Mononuclear cell (primary cell): Measurements from ENCODE around the gene RAD51AP2. TPM values are rescaled to one million over a fixed set of nuclear protein-coding genes. Genes with fewer than 3 reads are reported as not detected.

Source experiments
- H3K27me3 ChIP-seq: 2 replicates; pipeline ENCODE4 v1.6.0; 2011; ENCODE audit warnings: low read length, control low read depth; ENCODE audit not compliant: insufficient read depth
- H3K4me1 ChIP-seq: 2 replicates; pipeline ENCODE4 v1.5.1; 2011; ENCODE audit warnings: mild to moderate bottlenecking, low read length, control low read depth; ENCODE audit not compliant: insufficient read depth
- H3K4me3 ChIP-seq: 2 replicates; pipeline ENCODE4 v1.5.1; 2011; ENCODE audit warnings: mild to moderate bottlenecking, low read length, moderate library complexity
- H3K9me3 ChIP-seq: 2 replicates; pipeline ENCODE4 v1.5.1; 2011; ENCODE audit warnings: low read depth, mild to moderate bottlenecking, control low read depth, low read length
- total RNA-seq: library from RNA; depleted of rRNA; stranded (reverse); fragments of >200 nt; gene quantifications from one replicate; pipeline ENCODE4 v1.2.3, GENCODE V29; 2012

The RAD51AP2 gene
- total RNA-seq, 1 donor = not detected

DNA sequence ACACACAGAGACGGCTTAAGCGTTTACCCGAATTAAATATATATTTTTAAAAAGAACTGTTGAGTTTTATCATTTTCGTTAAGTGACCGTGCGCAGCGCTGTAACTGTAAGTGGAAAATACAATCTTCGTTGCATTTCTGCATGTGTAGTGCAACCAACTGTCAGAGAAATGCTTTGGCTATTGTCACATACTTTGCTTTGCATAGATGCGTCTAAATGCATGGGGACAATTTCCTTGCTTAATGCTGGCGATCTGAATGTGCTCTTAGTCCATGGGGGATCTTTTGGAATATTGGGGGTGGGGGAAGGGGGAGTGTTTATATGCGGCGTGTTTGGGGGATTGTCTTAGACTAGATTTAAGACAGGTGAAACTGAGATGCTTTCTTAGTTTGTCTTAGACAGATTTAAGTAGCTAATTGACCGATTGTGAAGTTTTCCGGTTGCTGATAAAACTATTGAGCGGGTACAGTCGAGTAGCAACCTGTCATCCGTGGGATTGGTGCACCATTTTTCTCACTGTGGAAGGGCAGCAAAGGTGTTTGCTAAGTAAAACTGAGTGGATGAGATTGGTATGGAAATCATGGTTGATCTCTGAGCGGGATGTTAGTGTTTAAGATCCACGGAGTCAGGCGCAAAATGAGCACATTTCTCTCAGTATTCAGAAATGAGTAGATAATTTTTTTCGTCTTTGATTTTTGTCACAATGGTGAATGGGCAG, 22.7 kb upstream of the RAD51AP2 start:
- Histone ChIP-seq H3K4me3 (no peak overlapping the region), H3K9me3 (no peaks in the 10 kb centered on the region), H3K27me3 (peaks cover 82% of the 10 kb centered on the region), H3K4me1 (no peaks in the 10 kb centered on the region)

DNA sequence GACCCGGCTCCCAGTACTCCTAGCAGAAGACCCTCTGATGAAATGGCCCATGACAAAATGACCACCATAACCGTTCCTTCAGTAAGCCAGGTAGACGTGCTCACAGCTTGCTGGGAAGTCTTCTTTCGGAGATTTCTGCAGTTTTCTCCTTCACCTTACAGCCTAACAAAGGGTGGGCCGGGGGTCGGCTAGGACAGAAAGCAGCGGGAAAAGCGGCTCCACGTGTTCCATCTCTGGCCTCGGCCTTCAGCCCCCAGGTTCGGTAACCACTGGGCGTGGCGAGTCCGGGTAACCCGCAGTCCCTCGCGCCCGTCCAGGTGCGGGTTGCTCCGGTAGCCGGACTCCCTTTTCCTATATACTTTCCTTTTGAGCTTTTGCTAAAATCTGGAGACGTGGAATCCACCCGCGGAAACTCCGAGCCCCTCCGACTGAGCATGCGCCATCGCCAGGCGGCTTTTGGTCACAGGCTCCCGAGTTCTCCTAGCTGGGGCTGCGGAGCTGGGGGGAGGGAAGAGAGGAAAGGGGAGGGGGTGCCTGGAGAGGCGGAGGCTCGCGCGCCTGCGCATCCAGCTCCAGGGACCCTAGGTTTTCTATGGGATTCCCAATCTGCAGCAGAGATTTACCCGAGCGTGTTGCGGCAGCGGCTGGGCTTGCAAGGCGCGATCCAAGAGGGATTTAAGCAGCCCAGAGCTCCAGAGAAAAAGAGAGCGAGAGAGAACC, 22.0 kb upstream of the RAD51AP2 start, which contains the start of gene VSNL1:
Gene VSNL1 (plus strand): TSS at position 604 of the 720 bp plus-strand sequence. CDS start 51,379 bp downstream, outside the sequence.
- no peaks in the 10 kb centered on the region for H3K4me1 ChIP-seq
- peaks cover 82% of the 10 kb centered on the region for H3K27me3 ChIP-seq
- H3K4me3 ChIP-seq = no peak within 1 kb of the TSS
- H3K9me3 ChIP-seq = no peaks in the 10 kb centered on the region

DNA sequence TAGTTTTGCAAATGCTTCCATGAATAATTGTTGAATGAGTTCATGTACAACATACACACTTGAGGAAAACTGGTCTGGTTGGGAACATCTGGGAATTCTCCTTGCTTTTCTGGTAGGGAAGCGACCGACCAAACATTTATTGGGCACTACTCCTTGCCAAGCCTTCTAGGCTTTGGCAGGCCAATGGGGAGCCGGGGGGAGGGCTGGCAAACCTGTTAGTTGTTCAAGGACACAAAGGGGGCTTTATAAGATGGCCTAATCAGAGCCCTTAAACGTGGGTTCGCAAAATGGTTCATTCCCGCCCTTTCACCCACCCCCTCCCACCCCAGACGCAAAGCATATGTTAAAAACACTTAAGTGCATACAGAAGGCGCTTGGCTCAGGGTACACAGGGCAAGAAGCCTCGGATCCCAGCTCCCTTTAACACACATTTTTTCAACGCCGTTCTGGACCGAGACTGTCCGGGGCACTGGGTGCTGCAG, 21.4 kb upstream of the RAD51AP2 start:
- Histone ChIP-seq H3K4me3 (no peak overlapping the region), H3K9me3 (no peaks in the 10 kb centered on the region), H3K4me1 (no peaks in the 10 kb centered on the region), H3K27me3 (peaks cover 84% of the 10 kb centered on the region)

DNA sequence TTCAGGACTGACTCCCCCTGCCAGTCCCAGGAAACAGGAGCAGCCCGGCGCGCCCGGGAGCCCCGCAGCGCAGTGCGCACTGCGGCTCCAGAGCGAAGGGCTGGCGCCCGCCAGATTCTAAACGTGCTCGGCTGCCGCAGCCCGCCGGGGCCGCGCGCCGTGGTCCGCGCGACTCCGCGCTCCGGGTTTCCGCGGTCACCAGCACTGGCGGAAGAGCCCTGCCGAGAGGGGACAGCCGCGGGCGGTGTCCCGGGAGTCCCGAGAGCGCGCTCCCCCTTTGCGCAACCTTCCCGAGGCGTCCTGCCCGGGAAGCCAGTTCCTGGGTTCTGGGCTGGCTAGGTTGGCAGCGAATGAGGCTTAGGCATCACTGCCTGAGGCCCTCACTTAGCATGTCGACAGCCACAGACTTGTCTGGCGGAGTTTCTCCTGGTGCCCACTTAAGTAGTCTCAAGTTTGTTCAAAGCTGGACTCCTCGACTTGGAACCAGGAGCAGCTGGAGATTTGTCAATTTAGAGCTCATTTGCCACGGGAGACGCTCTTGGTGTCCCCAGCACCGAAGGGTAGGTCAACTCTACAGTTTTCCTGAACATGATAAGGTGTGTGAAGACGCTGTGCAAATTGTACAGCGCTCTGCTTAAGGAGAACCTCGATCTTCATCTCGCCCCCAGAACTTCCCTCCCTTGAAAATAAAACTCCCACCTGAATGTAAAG, 20.8 kb upstream of the RAD51AP2 start:
- Histone ChIP-seq H3K9me3 (no peaks in the 10 kb centered on the region), H3K4me1 (no peaks in the 10 kb centered on the region), H3K27me3 (peaks cover 79% of the 10 kb centered on the region), H3K4me3 (no peak overlapping the region)

DNA sequence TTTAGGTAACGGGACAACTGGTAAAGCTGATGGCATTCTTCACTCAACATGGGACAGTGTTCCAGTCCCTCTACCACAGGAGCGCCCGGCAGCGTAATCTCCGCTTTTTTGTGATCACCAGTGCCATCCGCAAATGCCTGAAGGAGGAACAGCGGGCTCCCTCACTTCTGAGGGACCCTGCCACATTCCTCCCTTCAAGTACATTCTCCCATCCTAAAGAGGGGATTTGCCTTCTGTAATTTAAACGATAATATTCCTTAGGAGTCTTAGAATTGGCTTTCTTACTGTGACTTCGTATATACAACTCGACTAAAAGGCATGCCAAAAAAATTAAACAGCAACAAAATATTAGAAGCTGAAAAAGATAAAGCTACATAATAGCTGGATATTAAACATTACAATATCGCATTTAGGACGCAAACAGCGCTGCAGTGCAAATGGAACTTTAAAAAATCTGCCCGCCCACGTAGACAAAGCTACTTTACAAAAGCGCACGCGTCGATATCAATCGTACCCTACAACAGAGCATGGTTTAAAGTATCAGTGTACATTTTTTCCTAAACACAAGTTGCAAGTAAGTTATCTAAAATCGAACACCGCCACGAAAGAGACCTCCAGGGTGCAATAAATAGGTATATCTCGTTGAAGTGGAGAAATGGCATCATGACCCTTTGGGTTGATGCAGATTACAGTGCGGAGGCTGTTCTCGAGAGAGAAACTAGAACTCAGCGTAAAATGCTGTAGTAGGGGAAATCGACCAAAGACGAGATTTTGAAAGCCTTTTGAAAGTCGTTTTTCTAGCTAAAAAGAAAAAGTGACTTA, 20.0 kb upstream of the RAD51AP2 start:
- Histone ChIP-seq H3K9me3 (no peaks in the 10 kb centered on the region), H3K4me3 (no peak overlapping the region), H3K27me3 (peaks cover 75% of the 10 kb centered on the region), H3K4me1 (no peaks in the 10 kb centered on the region)

DNA sequence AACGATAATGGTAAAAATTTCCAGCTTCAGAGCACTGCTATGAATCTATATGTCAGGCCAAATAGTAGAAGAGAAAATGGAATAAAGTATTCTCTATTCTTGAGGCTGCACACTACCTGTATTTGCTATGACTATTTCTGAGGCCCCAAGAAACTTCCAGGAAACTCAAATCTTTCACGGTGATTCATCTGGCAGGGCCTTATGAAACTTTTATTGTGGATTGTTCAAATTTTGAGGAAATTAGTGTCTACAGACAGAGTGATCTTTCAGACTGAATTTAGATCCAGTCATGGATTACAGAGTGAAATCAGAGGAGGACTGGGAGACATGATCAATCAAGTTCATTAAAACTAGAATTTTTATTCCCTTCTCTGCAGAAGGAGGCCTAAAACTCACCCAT, 18.2 kb upstream of the RAD51AP2 start:
- H3K4me3 ChIP-seq = no peak overlapping the region
- no peaks in the 10 kb centered on the region for H3K9me3 ChIP-seq
- H3K27me3 ChIP-seq = peaks cover 62% of the 10 kb centered on the region
- no peaks in the 10 kb centered on the region for H3K4me1 ChIP-seq

DNA sequence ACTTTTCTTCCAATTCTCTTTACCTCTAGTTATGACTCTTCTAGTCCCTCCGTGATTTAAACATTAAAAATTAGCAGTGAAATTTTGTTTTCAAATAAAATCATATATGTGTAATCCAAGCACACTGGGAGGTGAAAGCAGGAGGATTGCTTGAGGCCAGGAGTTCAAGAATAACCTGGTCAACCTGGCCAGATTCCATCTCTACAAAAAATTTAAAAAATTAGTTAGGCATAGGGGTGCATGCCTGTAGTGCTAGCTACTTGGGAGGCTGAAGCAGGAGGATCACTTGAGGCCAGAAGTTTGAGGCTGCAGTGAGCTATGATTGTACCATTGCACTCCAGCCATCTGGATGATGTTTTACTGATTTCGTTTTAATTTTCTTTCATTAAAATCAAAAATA, 15.3 kb upstream of the RAD51AP2 start:
- no peaks in the 10 kb centered on the region for H3K9me3 ChIP-seq
- no peak overlapping the region for H3K4me3 ChIP-seq
- H3K4me1 ChIP-seq = no peaks in the 10 kb centered on the region
- H3K27me3 ChIP-seq = peaks cover 33% of the 10 kb centered on the region

DNA sequence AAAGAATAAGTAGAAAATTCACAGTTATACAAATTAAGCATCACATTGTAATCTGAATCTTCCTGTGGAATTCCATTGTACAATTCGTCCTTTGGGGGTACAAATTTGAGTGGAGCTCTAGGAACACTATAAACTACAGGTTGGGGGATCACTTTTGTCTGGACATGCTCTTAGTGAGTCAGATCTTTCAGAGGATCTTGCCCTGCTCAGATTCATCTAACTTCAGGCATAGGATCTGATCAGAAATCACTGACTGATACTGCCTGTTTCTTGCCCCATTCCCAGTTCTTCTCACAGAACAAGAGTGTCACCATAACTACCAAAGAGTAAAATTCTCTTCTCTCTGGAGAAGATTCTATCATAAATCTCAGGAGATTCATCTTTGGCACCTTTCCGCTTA, 11.5 kb upstream of the RAD51AP2 start:
- Histone ChIP-seq H3K9me3 (no peaks in the 10 kb centered on the region), H3K4me3 (no peak overlapping the region), H3K27me3 (peaks cover 6% of the 10 kb centered on the region), H3K4me1 (no peaks in the 10 kb centered on the region)

DNA sequence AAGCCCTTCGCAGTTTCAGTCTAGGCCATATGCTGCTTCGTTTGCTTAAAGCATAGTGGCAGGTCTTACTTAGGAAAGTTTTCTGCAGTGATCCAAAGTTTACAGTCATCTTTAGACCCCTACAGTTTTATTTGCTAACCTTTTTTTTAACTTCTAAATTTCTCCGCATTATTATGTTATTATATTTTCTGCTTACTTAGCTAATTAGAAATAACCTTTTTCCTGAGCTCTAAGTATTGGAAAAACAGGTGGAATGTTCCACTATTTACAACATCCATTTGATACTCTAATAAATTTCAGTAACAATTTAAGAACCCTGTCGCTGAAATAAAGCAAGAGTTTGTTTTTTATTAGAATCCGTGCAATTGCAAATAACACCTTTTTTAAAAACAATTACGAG, 4.1 kb upstream of the RAD51AP2 start:
- Histone ChIP-seq H3K9me3 (no peaks in the 10 kb centered on the region), H3K4me1 (no peaks in the 10 kb centered on the region), H3K27me3 (peaks cover 28% of the 10 kb centered on the region), H3K4me3 (no peak overlapping the region)

DNA sequence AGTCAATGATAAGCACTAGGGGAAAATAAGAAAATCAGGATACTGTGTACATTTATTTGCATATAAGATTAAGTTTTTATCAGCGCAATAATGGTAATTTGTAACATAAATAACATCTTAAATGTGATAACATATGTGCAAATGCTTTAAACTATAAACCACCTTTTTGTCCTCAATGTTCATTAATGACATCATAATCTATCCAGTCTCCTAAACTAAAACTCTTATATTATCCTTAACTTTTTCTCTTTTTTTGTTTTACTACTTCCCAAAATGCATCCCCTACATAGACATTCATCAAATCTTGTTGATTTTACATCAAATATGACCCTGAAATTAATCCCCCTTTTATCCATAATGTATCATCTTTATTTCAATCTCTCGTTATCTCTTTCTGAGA, 3.4 kb upstream of the RAD51AP2 start:
- H3K9me3 ChIP-seq = no peaks in the 10 kb centered on the region
- H3K27me3 ChIP-seq = peaks cover 32% of the 10 kb centered on the region
- no peak overlapping the region for H3K4me3 ChIP-seq
- H3K4me1 ChIP-seq = no peaks in the 10 kb centered on the region

DNA sequence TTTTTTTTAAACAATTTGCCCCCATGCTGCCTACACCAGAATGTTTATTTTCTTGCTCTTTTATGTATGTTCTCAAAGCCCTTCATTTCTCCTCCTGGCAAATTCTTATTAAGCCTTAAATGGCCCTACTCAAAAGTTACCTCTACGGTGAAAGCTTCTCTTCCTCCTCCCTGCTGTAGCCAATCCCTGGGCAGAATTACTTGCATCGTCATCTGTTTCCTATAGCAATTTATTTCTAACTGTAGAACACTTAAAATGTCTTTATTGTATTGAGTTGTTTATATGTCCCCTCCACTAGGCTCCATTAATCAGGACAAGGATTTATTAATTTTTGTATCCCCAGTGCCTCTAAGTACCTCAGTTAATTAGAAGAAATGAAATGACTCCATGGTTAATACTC, 2.5 kb upstream of the RAD51AP2 start:
- H3K27me3 ChIP-seq = peaks cover 32% of the 10 kb centered on the region
- H3K9me3 ChIP-seq = no peaks in the 10 kb centered on the region
- no peaks in the 10 kb centered on the region for H3K4me1 ChIP-seq
- H3K4me3 ChIP-seq = no peak overlapping the region

DNA sequence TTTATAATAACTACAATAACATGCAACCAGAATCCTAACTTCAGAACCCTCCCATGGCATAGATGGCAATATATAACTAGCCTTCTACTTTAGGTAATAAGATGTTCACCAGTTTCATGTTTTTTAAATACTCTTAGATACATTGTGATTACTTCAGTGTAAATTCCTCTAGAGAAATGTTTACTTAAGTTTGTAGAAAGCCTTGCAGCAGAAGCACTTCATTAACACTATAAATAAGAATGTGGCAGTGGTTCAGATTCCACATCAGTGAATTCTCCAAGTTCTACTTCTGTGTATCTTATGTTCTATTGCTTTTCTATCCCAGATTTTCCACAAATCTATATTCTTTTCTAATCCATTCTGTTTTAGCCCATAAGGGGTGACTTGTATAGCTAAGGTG, 1.2 kb upstream of the RAD51AP2 start:
- H3K27me3 ChIP-seq = peaks cover 27% of the 10 kb centered on the region
- no peaks in the 10 kb centered on the region for H3K4me1 ChIP-seq
- no peaks in the 10 kb centered on the region for H3K9me3 ChIP-seq
- H3K4me3 ChIP-seq = no peak overlapping the region

DNA sequence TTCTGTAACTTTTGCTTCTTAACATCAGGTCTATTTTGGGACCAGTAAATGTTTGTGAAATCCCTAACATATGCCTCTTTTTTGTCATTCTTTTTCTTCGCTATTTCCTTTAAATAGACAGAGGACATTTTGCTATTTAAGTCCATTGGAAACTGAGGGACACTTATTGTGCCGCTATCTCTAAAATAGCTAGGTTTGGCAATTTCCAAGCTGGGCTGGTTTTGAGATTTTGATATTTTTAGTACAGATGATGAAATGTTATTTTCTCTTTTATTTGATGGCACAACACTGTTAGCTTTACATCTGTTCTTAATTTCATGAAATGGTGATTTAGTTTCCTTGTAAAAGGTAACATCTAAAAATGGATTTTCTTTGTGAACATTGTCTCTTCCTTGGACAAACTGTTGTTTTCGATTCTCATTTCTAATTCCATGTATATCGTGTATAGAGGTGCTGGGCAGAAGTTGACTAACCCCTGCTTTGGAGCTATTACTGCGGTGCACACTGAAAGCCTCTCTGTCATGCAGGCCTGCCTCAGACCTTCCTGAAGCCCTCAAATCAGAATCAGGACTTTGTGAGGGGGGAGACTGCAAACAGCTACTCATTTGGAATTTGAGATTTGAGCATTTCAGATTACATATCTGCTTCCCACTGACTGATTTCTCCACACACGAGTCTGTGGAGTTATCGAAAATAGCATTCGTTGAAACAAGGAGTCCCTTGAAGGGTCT, 594 bp downstream of the RAD51AP2 start:
- Histone ChIP-seq H3K9me3 (no peaks in the 10 kb centered on the region), H3K27me3 (peaks cover 27% of the 10 kb centered on the region), H3K4me1 (no peaks in the 10 kb centered on the region), H3K4me3 (no peak overlapping the region)

DNA sequence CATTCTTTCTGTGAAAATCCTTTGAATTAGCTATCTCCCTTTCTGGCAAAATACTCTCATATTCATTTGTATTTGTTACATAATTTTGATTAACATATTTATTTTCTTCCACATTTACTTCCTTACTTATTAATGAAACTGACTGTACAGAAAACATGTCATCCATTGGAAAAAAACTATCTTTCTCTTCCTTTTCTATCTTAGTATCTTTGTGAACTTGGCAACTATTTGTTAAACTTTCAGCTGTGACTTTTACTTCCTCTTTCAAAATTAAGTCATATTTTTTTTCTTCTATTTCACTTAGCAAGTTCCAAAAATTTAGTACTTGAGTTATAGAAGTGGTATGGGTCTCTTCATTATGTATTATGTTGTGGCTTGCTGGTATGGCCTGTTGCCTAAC, 2.6 kb downstream of the RAD51AP2 start:
- H3K27me3 ChIP-seq = peaks cover 27% of the 10 kb centered on the region

More for the DNA sequence above, 2.6 kb downstream of the RAD51AP2 start:
- H3K4me3 ChIP-seq = no peak overlapping the region
- H3K4me1 ChIP-seq = no peaks in the 10 kb centered on the region
- H3K9me3 ChIP-seq = no peaks in the 10 kb centered on the region
